Fibroblast of lung (primary cell): Measurements from ENCODE around the gene CMTM5. TPM values are rescaled to one million over a fixed set of nuclear protein-coding genes. Genes with fewer than 3 reads are reported as not detected.

ENCODE experiments used
- DNase-seq, 2 donors: peaks; one replicate each; pipeline versions ENCODE4 v3.0.0 to v3.0.0-alpha.2; 2010; ENCODE audit warnings: low read depth in 2 of 2
- H2AFZ ChIP-seq: 2 replicates; pipeline ENCODE4 v1.5.1; 2012; ENCODE audit warnings: low read length, control low read depth, inconsistent platforms
- H3K27ac ChIP-seq: 2 replicates; pipeline ENCODE4 v1.5.1; 2011; ENCODE audit warnings: low read length, control low read depth; ENCODE audit not compliant: insufficient read depth
- H3K27me3 ChIP-seq: 2 replicates; pipeline ENCODE4 v1.5.1; 2011; ENCODE audit warnings: mild to moderate bottlenecking, low read length; ENCODE audit not compliant: control insufficient read depth, insufficient read depth
- H3K36me3 ChIP-seq: 2 replicates; pipeline ENCODE4 v1.5.1; 2011; ENCODE audit warnings: low read length; ENCODE audit not compliant: control insufficient read depth, insufficient read depth
- H3K4me1 ChIP-seq: 2 replicates; pipeline ENCODE4 v1.5.1; 2011; ENCODE audit warnings: low read length; ENCODE audit not compliant: control insufficient read depth, insufficient read depth; ENCODE audit errors: extremely low read depth
- H3K4me2 ChIP-seq: 2 replicates; pipeline ENCODE4 v1.5.1; 2011; ENCODE audit warnings: low read length, control low read depth; ENCODE audit not compliant: insufficient read depth; ENCODE audit errors: extremely low read depth
- H3K4me3 ChIP-seq, 4 experiments: fragments of 200-600 bp in 1 of 4; sonication (generic) in 1 of 4; replicated peaks in 1 of 4; 2 replicates each; pipeline ENCODE4 v1.5.1; 2011 to 2016; ENCODE audit warnings: low read length in 4 of 4, low read depth in 3 of 4, mild to moderate bottlenecking in 3 of 4, control low read depth in 2 of 4, inconsistent platforms in 1 of 4, mixed read lengths in 1 of 4; ENCODE audit not compliant: insufficient read depth in 1 of 4; ENCODE audit errors: control extremely low read depth in 1 of 4
- H3K79me2 ChIP-seq: 2 replicates; pipeline ENCODE4 v1.5.1; 2012; ENCODE audit warnings: mild to moderate bottlenecking, low read length, inconsistent platforms; ENCODE audit not compliant: control insufficient read depth, insufficient read depth
- H3K9ac ChIP-seq: 2 replicates; pipeline ENCODE4 v1.5.1; 2011; ENCODE audit warnings: mild to moderate bottlenecking, low read length, control low read depth; ENCODE audit not compliant: insufficient read depth
- H3K9me3 ChIP-seq: 2 replicates; pipeline ENCODE4 v1.5.1; 2012; ENCODE audit warnings: low read depth, low read length; ENCODE audit not compliant: control insufficient read depth, insufficient read depth
- H4K20me1 ChIP-seq: 2 replicates; pipeline ENCODE4 v1.5.1; 2011; ENCODE audit warnings: low read length; ENCODE audit not compliant: control insufficient read depth, insufficient read depth; ENCODE audit errors: extremely low read depth
- EZH2 ChIP-seq: IDR thresholded peaks from 2 replicates; pipeline ENCODE4 v1.5.1; 2012; ENCODE audit warnings: low read length, control low read depth, mild to moderate bottlenecking; ENCODE audit errors: missing control alignments
- polyA plus RNA-seq, 2 donors: library from polyadenylated mRNA; depleted of rRNA in 1 of 2; stranded (reverse) in 1 of 2; unstranded in 1 of 2; fragments of >200 nt; gene quantifications; 2 replicates each; pipeline ENCODE4 v1.2.1, GENCODE V29; 2011 to 2012; ENCODE audit warnings: missing spikeins in 1 of 2
- total RNA-seq: library from RNA; depleted of rRNA; stranded (reverse); fragments of >200 nt; gene quantifications from 2 replicates; pipeline ENCODE4 v1.2.1, GENCODE V29; 2014
- TF ChIP-seq, protein P1 (sequence below), 2 donors: IDR thresholded peaks in 1 of 2; conservative IDR thresholded peaks in 1 of 2; 1 replicate in 1 of 2; 2 replicates in 1 of 2; pipeline ENCODE4 v1.5.1; 2011 to 2012; ENCODE audit warnings: low read length in 2 of 2, control low read depth in 1 of 2, inconsistent platforms in 1 of 2, low read depth in 1 of 2, mild to moderate bottlenecking in 1 of 2

Gene CMTM5
- total and polyA plus RNA-seq, 2 donors (not counting 1 experiment from before 2014, with no cell fraction given), result 0.08 to 0.33 TPM

DNA sequence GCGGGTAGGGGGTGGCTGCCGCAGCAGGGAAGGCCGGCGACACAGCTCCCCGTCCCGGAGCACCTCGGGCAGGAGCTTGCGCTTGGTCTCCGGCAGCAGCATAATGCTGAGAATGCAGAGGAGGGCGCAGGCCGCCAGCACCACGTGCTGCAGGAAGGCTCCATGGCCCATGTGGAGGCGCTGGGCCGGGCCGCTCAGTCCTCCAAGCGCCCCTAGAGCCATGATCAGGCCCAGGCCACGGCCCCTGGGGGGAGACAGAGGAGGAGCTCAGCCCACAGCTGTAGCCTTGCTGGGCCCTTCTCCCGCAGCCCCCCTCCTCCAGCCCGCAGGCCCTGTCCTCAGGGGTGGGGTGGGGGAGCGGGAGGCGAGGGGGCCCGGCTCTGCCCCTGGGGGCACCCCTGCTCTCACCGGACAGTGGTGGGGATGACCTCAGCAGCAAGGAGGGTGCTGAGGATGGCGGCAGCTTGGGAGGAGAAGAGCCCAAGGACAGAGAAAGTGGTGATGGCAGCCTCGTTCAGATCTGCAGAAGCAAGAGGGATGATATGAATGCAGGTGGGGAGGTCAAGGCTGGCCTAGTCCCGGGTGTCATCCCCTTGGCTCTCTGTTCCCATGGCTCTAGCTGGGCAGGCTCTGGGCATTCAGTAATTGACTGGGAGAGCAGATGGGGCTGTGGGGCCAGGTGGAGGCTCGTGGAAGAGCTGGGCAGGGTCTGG, 30.0 kb upstream of the CMTM5 start:
- Histone ChIP-seq H3K4me1 (no peaks in the 10 kb centered on the region), H3K4me3 (no peak overlapping the region), H3K79me2 (no peaks in the 10 kb centered on the region), H2AFZ (no peak overlapping the region), H4K20me1 (no peaks in the 10 kb centered on the region), H3K9ac (no peak overlapping the region), H3K9me3 (no peaks in the 10 kb centered on the region), H3K27ac (no peak overlapping the region), H3K27me3 (peaks cover 2% of the 10 kb centered on the region), H3K4me2 (no peak overlapping the region), H3K36me3 (no peaks in the 10 kb centered on the region)
- TF ChIP-seq, protein P1, sequence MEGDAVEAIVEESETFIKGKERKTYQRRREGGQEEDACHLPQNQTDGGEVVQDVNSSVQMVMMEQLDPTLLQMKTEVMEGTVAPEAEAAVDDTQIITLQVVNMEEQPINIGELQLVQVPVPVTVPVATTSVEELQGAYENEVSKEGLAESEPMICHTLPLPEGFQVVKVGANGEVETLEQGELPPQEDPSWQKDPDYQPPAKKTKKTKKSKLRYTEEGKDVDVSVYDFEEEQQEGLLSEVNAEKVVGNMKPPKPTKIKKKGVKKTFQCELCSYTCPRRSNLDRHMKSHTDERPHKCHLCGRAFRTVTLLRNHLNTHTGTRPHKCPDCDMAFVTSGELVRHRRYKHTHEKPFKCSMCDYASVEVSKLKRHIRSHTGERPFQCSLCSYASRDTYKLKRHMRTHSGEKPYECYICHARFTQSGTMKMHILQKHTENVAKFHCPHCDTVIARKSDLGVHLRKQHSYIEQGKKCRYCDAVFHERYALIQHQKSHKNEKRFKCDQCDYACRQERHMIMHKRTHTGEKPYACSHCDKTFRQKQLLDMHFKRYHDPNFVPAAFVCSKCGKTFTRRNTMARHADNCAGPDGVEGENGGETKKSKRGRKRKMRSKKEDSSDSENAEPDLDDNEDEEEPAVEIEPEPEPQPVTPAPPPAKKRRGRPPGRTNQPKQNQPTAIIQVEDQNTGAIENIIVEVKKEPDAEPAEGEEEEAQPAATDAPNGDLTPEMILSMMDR (conservative IDR thresholded peaks at IDR 0.05 in 1 of 2, IDR thresholded peaks at IDR 0.05 in 1 of 2; ENCODE audit: low read depth in 1 of 2, low read length in 2 of 2), result no peak
- no peak for TF ChIP-seq EZH2
- DNase-seq, result no peak

DNA sequence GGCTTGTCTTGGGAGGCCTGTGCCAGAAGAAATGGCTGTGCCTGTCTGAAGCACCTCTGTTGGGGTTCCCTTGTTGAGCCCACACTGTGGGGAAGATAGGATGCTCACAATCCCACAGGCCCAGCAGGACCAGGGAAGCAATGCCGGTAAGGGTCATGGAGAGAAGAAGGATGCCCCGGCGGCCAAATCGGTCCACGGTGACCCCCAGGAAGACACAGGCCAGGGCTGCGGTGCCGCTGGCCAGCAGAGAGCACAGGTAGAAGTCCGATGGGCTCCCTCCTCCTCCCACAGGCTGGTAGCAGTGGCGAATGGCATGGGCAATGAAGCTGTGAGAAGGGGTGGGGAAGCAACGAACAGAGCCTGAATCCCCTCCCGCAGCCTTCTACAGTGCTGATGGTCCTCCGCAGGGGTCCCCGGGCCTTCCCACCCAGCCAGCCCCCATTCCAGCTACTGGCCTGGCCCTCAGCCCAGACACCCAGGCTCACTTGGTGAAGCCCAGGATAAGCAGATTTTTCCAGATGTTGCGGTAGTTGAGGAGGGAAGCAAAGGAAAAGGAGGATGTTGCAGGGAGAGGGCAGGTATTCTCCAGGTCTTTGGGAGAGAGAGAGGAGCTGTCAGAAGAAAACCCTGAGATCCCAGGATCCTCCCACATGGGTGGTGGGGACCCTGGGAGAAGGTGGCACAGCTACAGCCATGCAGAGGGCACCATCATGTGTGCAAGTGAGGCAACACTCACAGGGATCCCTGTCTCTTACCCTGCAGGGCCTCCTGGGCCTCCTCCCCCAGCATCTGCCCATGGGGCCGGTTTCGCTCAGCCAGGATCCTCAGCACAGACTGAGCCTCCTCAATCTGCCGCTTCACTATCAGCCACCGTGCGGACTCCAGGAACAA, 29.2 kb upstream of the CMTM5 start:
- Histone ChIP-seq H2AFZ (no peak overlapping the region), H3K9me3 (no peaks in the 10 kb centered on the region), H4K20me1 (no peaks in the 10 kb centered on the region), H3K9ac (no peak overlapping the region), H3K36me3 (no peaks in the 10 kb centered on the region), H3K79me2 (no peaks in the 10 kb centered on the region), H3K4me1 (no peaks in the 10 kb centered on the region), H3K4me2 (no peak overlapping the region), H3K27ac (no peak overlapping the region), H3K27me3 (peaks cover 2% of the 10 kb centered on the region), H3K4me3 (no peak overlapping the region)
- TF ChIP-seq, protein P1 (conservative IDR thresholded peaks at IDR 0.05 in 1 of 2, IDR thresholded peaks at IDR 0.05 in 1 of 2; ENCODE audit: low read depth in 1 of 2, low read length in 2 of 2), result no peak
- no peak for DNase-seq

DNA sequence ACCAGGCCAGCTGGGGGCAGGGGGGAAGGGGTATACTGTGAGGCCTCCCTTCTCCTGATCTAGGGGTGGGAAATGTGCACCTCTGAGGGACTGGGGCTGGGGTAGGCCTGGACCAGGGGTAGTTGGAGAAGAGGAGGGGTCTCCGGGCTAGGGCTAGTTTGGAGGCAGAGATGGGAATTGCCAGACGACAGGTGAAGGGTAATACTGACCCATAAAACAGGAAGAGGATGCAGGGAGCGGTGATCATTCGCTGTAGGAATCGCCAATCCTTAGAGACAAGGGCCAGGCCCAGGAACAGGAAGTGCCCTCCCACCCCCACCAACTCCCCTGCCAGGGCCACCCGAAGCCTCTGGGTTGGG, 28.6 kb upstream of the CMTM5 start:
- Histone ChIP-seq H3K79me2 (no peaks in the 10 kb centered on the region), H3K27me3 (peaks cover 2% of the 10 kb centered on the region), H3K4me2 (no peak overlapping the region), H3K4me1 (no peaks in the 10 kb centered on the region), H3K9ac (no peak overlapping the region), H3K36me3 (no peaks in the 10 kb centered on the region), H3K27ac (no peak overlapping the region), H2AFZ (no peak overlapping the region), H4K20me1 (no peaks in the 10 kb centered on the region), H3K9me3 (no peaks in the 10 kb centered on the region), H3K4me3 (no peak overlapping the region)
- TF ChIP-seq, protein P1 (conservative IDR thresholded peaks at IDR 0.05 in 1 of 2, IDR thresholded peaks at IDR 0.05 in 1 of 2; ENCODE audit: low read depth in 1 of 2, low read length in 2 of 2), result no peak
- no peak for TF ChIP-seq EZH2
- no peak for DNase-seq
